Stimulated activated CD4-positive, alpha-beta T cell treated with anti-CD3 and anti-CD28 coated beads, Interleukin-1b, Interleukin-23, amount 100 ng/mL, for 1 hour (primary cell): ENCODE measurements around the gene SLC25A44.
A peak's percentile ranks its signal among the peaks of the same experiment; 100 is the strongest.

Experiments used
- DNase-seq, 2 donors: peaks; one replicate each; pipeline ENCODE4 v3.0.0-alpha.2; 2020; ENCODE audit warnings: low read depth in 2 of 2

Gene SLC25A44

GRCh38 chr1:156193488-156194299 is at the start of gene SLC25A44:
TSS of gene SLC25A44 (plus strand) at chr1:156194104. CDS start at chr1:156199848, 5,744 bp downstream.
- peak; percentile 92 to 93 for DNase-seq

GRCh38 chr1:156144742-156145141 is 49.2 kb upstream of the SLC25A44 start:
- no peak for DNase-seq

GRCh38 chr1:156145650-156146019 is 48.3 kb upstream of the SLC25A44 start:
- DNase-seq: no peak

GRCh38 chr1:156146020-156146768 is 47.7 kb upstream of the SLC25A44 start:
- no peak for DNase-seq

- no peak for DNase-seq
Observed at GRCh38 chr1:156146769-156147405, 47.0 kb upstream of the SLC25A44 start.

GRCh38 chr1:156148216-156148615 is 45.7 kb upstream of the SLC25A44 start:
- no peak for DNase-seq

GRCh38 chr1:156149374-156150332 is 44.3 kb upstream of the SLC25A44 start:
- DNase-seq: no peak

GRCh38 chr1:156150333-156151011 is 43.4 kb upstream of the SLC25A44 start:
- DNase-seq: no peak

- no peak for DNase-seq
Observed at GRCh38 chr1:156151093-156151688, 42.7 kb upstream of the SLC25A44 start.

- no peak for DNase-seq
Observed at GRCh38 chr1:156152628-156153027, 41.3 kb upstream of the SLC25A44 start.

GRCh38 chr1:156153362-156153761 is 40.5 kb upstream of the SLC25A44 start, which contains the start of gene SEMA4A:
TSS of gene SEMA4A (plus strand) at chr1:156153585. CDS start at chr1:156154579, 994 bp downstream.
- DNase-seq: no peak

- DNase-seq: no peak
Observed at GRCh38 chr1:156154317-156154749, 39.6 kb upstream of the SLC25A44 start.

- no peak for DNase-seq
Observed at GRCh38 chr1:156155756-156156510, 38.0 kb upstream of the SLC25A44 start.

GRCh38 chr1:156157506-156157905 is 36.4 kb upstream of the SLC25A44 start:
- DNase-seq: no peak

- DNase-seq: no peak
Observed at GRCh38 chr1:156157966-156158365, 35.9 kb upstream of the SLC25A44 start.

GRCh38 chr1:156160000-156160742 is 33.7 kb upstream of the SLC25A44 start:
- no peak for DNase-seq

- DNase-seq: peak; percentile 19 to 50
Observed at GRCh38 chr1:156160743-156161171, 33.1 kb upstream of the SLC25A44 start.

- no peak for DNase-seq
Observed at GRCh38 chr1:156162430-156163037, 31.4 kb upstream of the SLC25A44 start.
